Keratinocyte (primary cell): ENCODE results near the gene KCNH1. TPM values are rescaled to one million over a fixed set of nuclear protein-coding genes. Genes with fewer than 3 reads are reported as not detected.

ENCODE experiments used
- DNase-seq: peaks from one replicate; pipeline ENCODE4 v3.0.0-alpha.2; 2011; ENCODE audit warnings: low read depth, missing footprints, low spot score
- FAIRE-seq: peaks from 2 replicates; lab custom pipeline; 2011; peaks lifted over from hg19 to GRCh38; lab: Jason Lieb, UNC
- H2AFZ ChIP-seq: 2 replicates; pipeline ENCODE4 v1.6.0; 2012; ENCODE audit warnings: low read length, control low read depth, inconsistent platforms; ENCODE audit not compliant: control insufficient read depth
- H3K27ac ChIP-seq: 2 replicates; pipeline ENCODE4 v1.5.1; 2011; ENCODE audit warnings: low read length; ENCODE audit not compliant: control insufficient read depth, insufficient read depth
- H3K27me3 ChIP-seq: 3 replicates; pipeline ENCODE4 v1.6.0; 2011; ENCODE audit warnings: low read length; ENCODE audit not compliant: control insufficient read depth, insufficient read depth; ENCODE audit errors: extremely low read depth
- H3K36me3 ChIP-seq, 2 experiments: 2 replicates in 1 of 2; 3 replicates in 1 of 2; pipeline ENCODE4 v1.5.1; 2011; ENCODE audit warnings: low read length in 2 of 2, mild to moderate bottlenecking in 1 of 2; ENCODE audit not compliant: control insufficient read depth in 2 of 2, insufficient read depth in 2 of 2; ENCODE audit errors: extremely low read depth in 1 of 2
- H3K4me1 ChIP-seq: 3 replicates; pipeline ENCODE4 v1.5.1; 2011; ENCODE audit warnings: low read length; ENCODE audit not compliant: control insufficient read depth, insufficient read depth; ENCODE audit errors: extremely low read depth
- H3K4me2 ChIP-seq: 3 replicates; pipeline ENCODE4 v1.6.0; 2011; ENCODE audit warnings: low read depth, low read length; ENCODE audit not compliant: control insufficient read depth, insufficient read depth; ENCODE audit errors: extremely low read depth
- H3K4me3 ChIP-seq, 3 experiments: fragments of 200-600 bp in 1 of 3; sonication (generic) in 1 of 3; 2 replicates in 2 of 3; 3 replicates in 1 of 3; pipeline ENCODE4 v1.5.1; 2011 to 2016; ENCODE audit warnings: low read length in 3 of 3, mild to moderate bottlenecking in 3 of 3, control low read depth in 2 of 3, inconsistent platforms in 1 of 3, low read depth in 1 of 3, mixed read lengths in 1 of 3, mixed run types in 1 of 3, moderate library complexity in 1 of 3; ENCODE audit not compliant: control insufficient read depth in 2 of 3, insufficient read depth in 2 of 3; ENCODE audit errors: extremely low read depth in 1 of 3
- H3K79me2 ChIP-seq: 2 replicates; pipeline ENCODE4 v1.6.0; 2012; ENCODE audit warnings: low read length; ENCODE audit not compliant: control insufficient read depth, insufficient read depth
- H3K9ac ChIP-seq: 3 replicates; pipeline ENCODE4 v1.6.0; 2011; ENCODE audit warnings: low read length; ENCODE audit not compliant: control insufficient read depth, insufficient read depth; ENCODE audit errors: extremely low read depth
- H3K9me1 ChIP-seq: 3 replicates; pipeline ENCODE4 v1.6.0; 2011; ENCODE audit warnings: low read length; ENCODE audit not compliant: control insufficient read depth, insufficient read depth; ENCODE audit errors: extremely low read depth
- H3K9me3 ChIP-seq: 2 replicates; pipeline ENCODE4 v1.5.1; 2012; ENCODE audit warnings: low read depth, low read length; ENCODE audit not compliant: control insufficient read depth
- H4K20me1 ChIP-seq: 3 replicates; pipeline ENCODE4 v1.6.0; 2011; ENCODE audit warnings: low read length; ENCODE audit not compliant: control insufficient read depth, insufficient read depth; ENCODE audit errors: extremely low read depth
- EZH2 ChIP-seq: IDR thresholded peaks from one replicate; pipeline ENCODE4 v1.6.1; 2012; ENCODE audit warnings: inconsistent platforms, mild to moderate bottlenecking, low read length, moderate library complexity
- dilution Hi-C: fragments of 300-500 bp; cut with MboI; formaldehyde crosslinking; loops from one replicate; pipeline ENCODE4 v1.7.0; 2020; ENCODE audit warnings: low sequenced_read_pairs; ENCODE audit not compliant: extremely low pct_ligation_motif_present
- polyA plus RNA-seq, 5 experiments: library from polyadenylated mRNA; depleted of rRNA in 3 of 5; stranded (reverse) in 3 of 5; stranded (forward) in 1 of 5; unstranded in 1 of 5; fragments of >200 nt; gene quantifications; 1 replicate in 1 of 5; 2 replicates in 3 of 5; 3 replicates in 1 of 5; pipeline versions ENCODE4 v1.2.1 to v1.2.3, GENCODE V29; 2011 to 2012; ENCODE audit warnings: missing spikeins in 2 of 5, low read depth in 1 of 5, low replicate concordance in 1 of 5
- TF ChIP-seq, protein P1 (sequence below), 3 experiments: IDR thresholded peaks in 1 of 3; conservative IDR thresholded peaks in 1 of 3; optimal IDR thresholded peaks in 1 of 3; 2 replicates in 2 of 3; 3 replicates in 1 of 3; pipeline versions ENCODE3 to v1.5.1; 2011; ENCODE audit warnings: low read length in 3 of 3, mild to moderate bottlenecking in 3 of 3, moderate library complexity in 2 of 3, control low read depth in 1 of 3, inconsistent platforms in 1 of 3; ENCODE audit not compliant: insufficient read depth in 2 of 3; ENCODE audit errors: extremely low read depth in 1 of 3

Gene KCNH1
- polyA plus RNA-seq, 1 donor (not counting 4 experiments of a cell fraction or from before 2014, with no cell fraction given) = not detected

DNA sequence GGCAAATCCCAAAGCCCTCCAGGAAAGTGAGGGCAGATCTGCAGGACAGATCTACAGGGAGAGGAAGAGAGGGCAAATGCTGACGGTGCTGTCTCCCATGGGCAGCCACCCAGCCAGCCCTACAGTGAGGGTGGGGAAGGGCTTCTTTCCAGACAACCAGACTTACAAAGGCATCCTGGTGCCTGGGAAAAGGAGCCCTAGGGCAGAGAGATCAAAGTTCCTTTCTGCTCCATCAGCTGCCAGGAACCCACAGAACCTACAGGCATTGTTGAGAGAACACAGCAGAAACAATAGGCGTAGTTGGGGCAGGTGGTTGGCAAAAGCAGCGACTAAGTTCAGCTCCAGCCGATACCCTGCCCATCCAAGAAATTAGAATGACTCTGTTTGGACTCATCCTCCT lies 332.4 kb downstream of the KCNH1 start:
- H3K4me1 ChIP-seq = no peaks in the 10 kb centered on the region
- no peaks in the 10 kb centered on the region for H3K36me3 ChIP-seq
- no peak overlapping the region for H3K9ac ChIP-seq
- FAIRE-seq (no peak), DNase-seq (no peak)
- peaks cover 7% of the 10 kb centered on the region for H3K27me3 ChIP-seq
- no peak for TF ChIP-seq EZH2
- TF ChIP-seq, protein P1, sequence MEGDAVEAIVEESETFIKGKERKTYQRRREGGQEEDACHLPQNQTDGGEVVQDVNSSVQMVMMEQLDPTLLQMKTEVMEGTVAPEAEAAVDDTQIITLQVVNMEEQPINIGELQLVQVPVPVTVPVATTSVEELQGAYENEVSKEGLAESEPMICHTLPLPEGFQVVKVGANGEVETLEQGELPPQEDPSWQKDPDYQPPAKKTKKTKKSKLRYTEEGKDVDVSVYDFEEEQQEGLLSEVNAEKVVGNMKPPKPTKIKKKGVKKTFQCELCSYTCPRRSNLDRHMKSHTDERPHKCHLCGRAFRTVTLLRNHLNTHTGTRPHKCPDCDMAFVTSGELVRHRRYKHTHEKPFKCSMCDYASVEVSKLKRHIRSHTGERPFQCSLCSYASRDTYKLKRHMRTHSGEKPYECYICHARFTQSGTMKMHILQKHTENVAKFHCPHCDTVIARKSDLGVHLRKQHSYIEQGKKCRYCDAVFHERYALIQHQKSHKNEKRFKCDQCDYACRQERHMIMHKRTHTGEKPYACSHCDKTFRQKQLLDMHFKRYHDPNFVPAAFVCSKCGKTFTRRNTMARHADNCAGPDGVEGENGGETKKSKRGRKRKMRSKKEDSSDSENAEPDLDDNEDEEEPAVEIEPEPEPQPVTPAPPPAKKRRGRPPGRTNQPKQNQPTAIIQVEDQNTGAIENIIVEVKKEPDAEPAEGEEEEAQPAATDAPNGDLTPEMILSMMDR (optimal IDR thresholded peaks at IDR 0.05 in 1 of 3, IDR thresholded peaks at IDR 0.05 in 1 of 3, conservative IDR thresholded peaks at IDR 0.05 in 1 of 3; ENCODE audit: extremely low read depth in 1 of 3, insufficient read depth in 2 of 3, low read length in 3 of 3) = no peak
- no peak overlapping the region for H3K4me2 ChIP-seq
- dilution Hi-C loops = no loop called here
- no peak overlapping the region for H2AFZ ChIP-seq
- no peaks in the 10 kb centered on the region for H3K9me3 ChIP-seq
- H4K20me1 ChIP-seq = no peaks in the 10 kb centered on the region
- H3K79me2 ChIP-seq = no peaks in the 10 kb centered on the region
- H3K4me3 ChIP-seq = no peak overlapping the region
- no peak overlapping the region for H3K27ac ChIP-seq
- H3K9me1 ChIP-seq = no peaks in the 10 kb centered on the region

DNA sequence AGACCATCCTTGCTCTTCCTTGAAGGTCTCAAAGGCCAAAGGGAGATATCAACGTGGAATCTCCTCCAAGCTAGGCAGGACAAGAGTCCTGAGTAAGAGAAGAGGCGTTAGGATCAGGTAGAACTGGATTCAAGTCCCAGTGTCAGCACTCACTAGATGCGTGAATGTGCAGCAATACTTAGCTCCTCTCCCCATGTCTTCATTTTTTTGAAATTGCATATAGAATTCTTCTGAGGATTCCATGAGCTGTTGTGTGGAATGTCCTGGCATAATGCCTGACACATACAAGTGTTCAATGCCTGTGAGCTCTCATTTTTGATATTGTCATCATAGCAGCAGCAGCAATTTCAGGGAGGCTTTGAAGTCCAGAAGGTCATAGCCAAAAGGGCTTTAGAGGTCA lies 333.2 kb downstream of the KCNH1 start:
- no peak overlapping the region for H3K4me3 ChIP-seq
- TF ChIP-seq, protein P1 (optimal IDR thresholded peaks at IDR 0.05 in 1 of 3, IDR thresholded peaks at IDR 0.05 in 1 of 3, conservative IDR thresholded peaks at IDR 0.05 in 1 of 3; ENCODE audit: extremely low read depth in 1 of 3, insufficient read depth in 2 of 3, low read length in 3 of 3) = no peak
- TF ChIP-seq EZH2 = no peak
- no peak for DNase-seq
- H3K9me1 ChIP-seq = no peaks in the 10 kb centered on the region
- no peak for FAIRE-seq
- dilution Hi-C loops = no loop called here
- H3K27me3 ChIP-seq = peaks cover 7% of the 10 kb centered on the region
- no peaks in the 10 kb centered on the region for H4K20me1 ChIP-seq
- H2AFZ ChIP-seq = no peak overlapping the region
- H3K27ac ChIP-seq = no peak overlapping the region
- no peaks in the 10 kb centered on the region for H3K4me1 ChIP-seq
- H3K79me2 ChIP-seq = no peaks in the 10 kb centered on the region
- H3K9me3 ChIP-seq = no peaks in the 10 kb centered on the region
- H3K36me3 ChIP-seq = no peaks in the 10 kb centered on the region
- no peak overlapping the region for H3K4me2 ChIP-seq
- H3K9ac ChIP-seq = no peak overlapping the region
